ENCODE data around the gene GALNT11. TPM values are rescaled to one million over a fixed set of nuclear protein-coding genes. Genes with fewer than 3 reads are reported as not detected.

The GALNT11 gene
- total and polyA plus RNA-seq, 7 donors: 11.2 to 20.6 (median 15.8) TPM

- intact Hi-C loops (cut with DNase I): no loop called here
- Histone ChIP-seq H3K4me1 (peaks cover 2% of the 10 kb centered on the region), H3K27me3 (ENCODE audit: insufficient read depth in 3 of 3, low read length in 2 of 3) (no peaks in the 10 kb centered on the region), H3K4me3 (no peak overlapping the region), H3K36me3 (ENCODE audit: insufficient read depth in 1 of 2, low read depth in 1 of 2) (peaks cover 1 to 5% of the 10 kb centered on the region in 2 donors), H3K27ac (no peak overlapping the region), H3K9me3 (no peaks in the 10 kb centered on the region)
- no peak for ATAC-seq
- WGBS, 3 donors: 93 to 98% (median 95%) methylated on average over 1 of the region's 1 CpG
- no peak for TF ChIP-seq CTCF (IDR thresholded peaks at IDR 0.05)
- DNase-seq: no peak
These were observed 70.3 kb downstream of the GALNT11 start for GRCh38 chr7:152095771-152096170.

- Histone ChIP-seq H3K36me3 (ENCODE audit: insufficient read depth in 1 of 2, low read depth in 1 of 2) (peaks cover 3 to 5% of the 10 kb centered on the region in 2 donors), H3K4me1 (peaks cover 8% of the 10 kb centered on the region), H3K27ac (no peak overlapping the region), H3K9me3 (no peaks in the 10 kb centered on the region), H3K27me3 (ENCODE audit: insufficient read depth in 3 of 3, low read length in 2 of 3) (no peaks in the 10 kb centered on the region), H3K4me3 (no peak overlapping the region)
- intact Hi-C loops (cut with DNase I): no loop called here
- 87 to 96% (median 89%) methylated on average over 4 of the region's 4 CpGs for WGBS, 3 donors
- no peak for TF ChIP-seq CTCF (IDR thresholded peaks at IDR 0.05)
- DNase-seq: no peak
- ATAC-seq: no peak
These were observed 71.9 kb downstream of the GALNT11 start for GRCh38 chr7:152097330-152097729.

GRCh38 chr7:152103066-152103465 is 77.6 kb downstream of the GALNT11 start:
- WGBS, 3 donors: 80 to 90% (median 83%) methylated on average over 7 of the region's 7 CpGs
- H3K27me3 ChIP-seq (ENCODE audit: insufficient read depth in 3 of 3, low read length in 2 of 3): no peaks in the 10 kb centered on the region

GRCh38 chr7:152103691-152104090 is 78.2 kb downstream of the GALNT11 start:
- intact Hi-C loops (cut with DNase I): no loop called here
- no peak overlapping the region for H3K4me3 ChIP-seq
- H3K4me1 ChIP-seq: peaks cover 8% of the 10 kb centered on the region
- DNase-seq (no peak), ATAC-seq (no peak)
- H3K9me3 ChIP-seq: no peaks in the 10 kb centered on the region
- 54 to 71% (median 55%) methylated on average over 5 of the region's 5 CpGs for WGBS, 3 donors
- H3K27me3 ChIP-seq (ENCODE audit: insufficient read depth in 3 of 3, low read length in 2 of 3): no peaks in the 10 kb centered on the region
- TF ChIP-seq CTCF (IDR thresholded peaks at IDR 0.05): no peak
- H3K27ac ChIP-seq: no peak overlapping the region
- peaks cover 3 to 52% of the 10 kb centered on the region in 2 donors for H3K36me3 ChIP-seq (ENCODE audit: insufficient read depth in 1 of 2, low read depth in 1 of 2)

More at GRCh38 chr7:152103066-152103465, 77.6 kb downstream of the GALNT11 start:
- intact Hi-C loops (cut with DNase I): no loop called here
- Histone ChIP-seq H3K4me1 (peaks cover 8% of the 10 kb centered on the region), H3K36me3 (ENCODE audit: insufficient read depth in 1 of 2, low read depth in 1 of 2) (peaks cover 3 to 48% of the 10 kb centered on the region in 2 donors), H3K27ac (no peak overlapping the region), H3K4me3 (no peak overlapping the region), H3K9me3 (no peaks in the 10 kb centered on the region)
- ATAC-seq (peak in 2 of 4 donors; percentile 20 to 67), DNase-seq (no peak)
- no peak for TF ChIP-seq CTCF (IDR thresholded peaks at IDR 0.05)

GRCh38 chr7:152105205-152105604 is 79.7 kb downstream of the GALNT11 start:
- H3K27ac ChIP-seq: no peak overlapping the region
- TF ChIP-seq CTCF (IDR thresholded peaks at IDR 0.05): no peak
- WGBS, 3 donors: 85 to 93% (median 90%) methylated on average over 11 of the region's 11 CpGs
- H3K9me3 ChIP-seq: no peaks in the 10 kb centered on the region
- intact Hi-C loops (cut with DNase I): no loop called here
- H3K36me3 ChIP-seq (ENCODE audit: insufficient read depth in 1 of 2, low read depth in 1 of 2): peaks cover 3 to 56% of the 10 kb centered on the region in 2 donors
- peaks cover 8% of the 10 kb centered on the region for H3K4me1 ChIP-seq
- DNase-seq (no peak), ATAC-seq (no peak)
- H3K4me3 ChIP-seq: no peak overlapping the region
- H3K27me3 ChIP-seq (ENCODE audit: insufficient read depth in 3 of 3, low read length in 2 of 3): no peaks in the 10 kb centered on the region
